Measurements from ENCODE around the gene SFMBT2. TPM values are rescaled to one million over a fixed set of nuclear protein-coding genes. Genes with fewer than 3 reads are reported as not detected.
A peak's percentile ranks its signal among the peaks of the same experiment; 100 is the strongest.

Gene SFMBT2
- total RNA-seq, 1 donor from 2014 or later, result 1.3 TPM

DNA sequence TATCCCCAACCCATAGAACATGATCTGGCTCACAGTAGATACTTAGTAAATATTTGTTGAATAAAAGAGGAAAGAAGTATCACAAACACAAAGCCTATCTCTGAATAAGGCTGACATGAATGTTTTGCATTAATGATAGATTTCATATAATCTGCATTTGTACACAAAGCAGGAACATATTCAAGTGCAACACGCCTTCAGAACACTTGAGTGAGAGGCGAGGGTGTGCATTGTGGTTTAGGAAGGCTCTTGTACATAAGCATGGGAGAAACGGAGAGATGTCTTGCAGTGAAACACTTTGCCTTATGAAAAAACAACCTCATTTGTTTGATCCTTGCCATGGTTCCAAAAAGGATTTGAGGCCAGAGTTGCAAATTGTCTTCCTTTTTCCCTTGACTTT, 14.1 kb upstream of the SFMBT2 start:
- no peak for ATAC-seq

DNA sequence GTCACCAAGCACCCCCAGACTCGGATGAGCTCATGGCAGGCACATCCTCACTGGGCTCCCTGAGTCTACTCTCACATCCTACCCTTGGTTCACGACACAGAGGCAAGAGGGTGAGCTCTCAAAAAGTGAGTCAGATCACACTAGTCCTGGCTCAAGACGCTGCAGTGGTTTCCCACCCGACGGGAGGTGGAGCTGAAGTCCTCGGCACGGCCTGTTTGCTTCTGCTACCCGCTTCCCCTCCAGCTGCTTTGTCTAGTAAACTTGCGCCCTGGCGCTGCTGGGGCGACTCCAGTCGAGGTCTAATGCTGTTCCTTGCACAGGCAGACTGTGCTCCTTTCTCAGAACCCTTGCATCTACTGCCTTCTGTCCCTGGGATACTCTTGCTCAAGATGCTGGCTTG, 13.5 kb upstream of the SFMBT2 start:
- no peak for ATAC-seq

DNA sequence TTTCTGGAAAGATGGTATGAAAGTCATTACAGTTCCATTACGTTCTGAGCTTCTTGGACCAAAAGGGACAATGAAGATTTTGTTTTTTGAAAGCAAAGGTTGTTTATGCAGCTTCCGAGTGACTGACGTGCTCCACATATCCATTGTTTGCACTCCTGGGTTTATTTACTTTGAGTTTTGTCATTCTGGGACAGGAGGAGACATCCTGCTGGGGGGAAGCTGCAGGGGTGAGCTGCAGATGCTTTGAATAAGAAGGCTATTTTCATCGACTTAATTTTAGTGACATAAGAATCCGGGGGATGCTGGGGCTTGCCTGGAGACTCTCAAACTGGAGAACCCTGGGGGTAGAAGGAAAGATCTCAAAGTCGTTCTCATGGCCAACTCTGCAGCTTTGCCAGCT, 12.7 kb upstream of the SFMBT2 start:
- no peak for ATAC-seq

DNA sequence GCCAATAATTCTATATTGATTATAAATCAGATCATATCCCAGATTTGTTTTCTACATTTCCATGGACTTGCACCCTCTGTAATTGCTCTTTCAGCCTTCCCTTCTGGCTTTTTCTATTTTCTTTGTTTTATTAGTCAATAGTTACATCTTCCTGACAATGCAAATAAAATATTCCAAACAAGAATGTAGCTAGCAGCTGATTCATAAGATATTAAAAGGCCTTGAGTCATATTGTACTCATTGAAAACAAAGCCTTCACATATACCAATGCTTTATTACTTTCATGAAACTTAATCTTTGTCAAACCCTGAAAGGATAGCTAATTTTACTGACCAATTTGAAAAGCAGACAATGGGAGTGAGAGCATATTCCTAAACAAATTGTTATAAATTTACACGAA, 10.7 kb upstream of the SFMBT2 start:
- ATAC-seq, result no peak

DNA sequence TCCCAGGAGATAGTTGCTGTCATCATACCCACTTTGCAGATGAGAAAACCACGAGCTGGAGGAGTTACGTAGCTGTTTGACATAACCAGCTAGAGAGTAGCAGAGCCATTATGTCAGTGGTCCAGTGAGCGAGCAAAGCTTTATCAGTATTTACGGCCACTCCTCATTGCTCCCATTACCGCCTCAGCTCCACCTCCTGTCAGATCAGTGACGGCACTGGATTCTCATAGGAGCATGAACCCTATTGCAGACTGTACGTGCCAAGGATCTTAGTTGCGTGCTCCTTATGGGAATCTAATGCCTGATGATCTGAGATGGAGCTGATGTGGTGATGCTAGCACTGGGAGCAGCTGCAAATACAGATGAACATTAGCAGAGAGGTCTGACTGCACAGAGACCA, 9.2 kb upstream of the SFMBT2 start:
- no peak for ATAC-seq

DNA sequence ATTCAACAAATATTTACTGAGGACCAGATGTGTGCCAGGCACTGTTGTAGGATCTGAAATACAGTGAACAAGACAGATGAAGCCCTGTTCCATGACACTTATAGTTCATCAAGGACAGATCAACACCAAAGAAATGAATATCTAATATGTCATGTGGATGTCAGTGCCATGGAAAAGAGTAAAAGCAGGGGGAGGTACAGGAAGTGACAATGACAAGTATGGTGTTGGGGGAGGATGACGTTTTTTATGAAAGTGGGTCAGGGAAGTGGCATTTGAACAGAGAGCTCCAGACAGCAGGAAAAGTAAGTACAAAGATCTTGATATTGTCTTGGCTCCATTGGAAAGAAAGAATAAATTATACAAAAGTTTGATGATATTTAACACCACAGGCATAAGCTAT, 7.0 kb upstream of the SFMBT2 start:
- ATAC-seq, result no peak

DNA sequence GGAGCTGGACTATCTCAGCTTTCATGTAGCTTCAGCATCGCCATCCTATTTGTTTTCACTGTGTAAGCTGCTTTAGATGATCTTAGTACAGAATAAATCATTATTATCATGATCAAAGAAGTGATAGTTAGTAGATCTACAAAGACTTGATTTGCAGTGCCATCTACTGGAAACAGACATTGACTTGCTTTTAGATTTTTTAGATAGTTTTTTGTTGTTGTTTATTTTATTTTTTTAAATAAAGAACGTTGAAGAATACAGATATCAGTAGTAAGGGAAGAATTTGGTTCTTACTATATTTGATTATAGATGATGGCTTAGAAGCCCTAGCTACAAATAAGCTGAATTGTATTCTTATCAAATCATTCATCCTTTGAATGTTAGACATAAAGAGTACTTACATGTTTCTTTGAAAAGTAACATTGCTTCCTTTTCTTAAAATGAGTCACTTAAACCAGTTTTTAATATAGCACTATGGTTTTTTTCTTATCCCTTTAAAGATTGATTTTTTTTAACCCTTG, 6.3 kb upstream of the SFMBT2 start:
- ATAC-seq, result no peak

DNA sequence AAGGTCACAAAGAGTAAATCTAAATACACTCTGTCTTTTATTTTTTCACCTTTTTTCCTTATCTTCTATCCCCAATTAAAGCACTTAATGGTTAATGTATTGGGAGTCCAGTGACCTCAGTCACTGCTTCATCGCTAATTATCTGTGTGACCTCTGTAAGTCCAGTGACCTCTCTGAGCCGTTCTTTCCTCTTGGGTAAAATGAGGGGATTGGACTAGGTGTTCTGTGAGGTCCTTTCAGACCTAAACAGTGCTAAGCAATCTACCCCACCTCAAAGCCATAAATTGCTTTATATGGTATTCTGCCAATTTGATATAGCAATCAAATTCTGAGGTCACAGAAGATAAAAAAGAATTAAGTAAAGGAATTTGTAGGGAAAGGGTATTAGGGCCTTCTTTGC, 3.9 kb upstream of the SFMBT2 start:
- no peak for ATAC-seq

DNA sequence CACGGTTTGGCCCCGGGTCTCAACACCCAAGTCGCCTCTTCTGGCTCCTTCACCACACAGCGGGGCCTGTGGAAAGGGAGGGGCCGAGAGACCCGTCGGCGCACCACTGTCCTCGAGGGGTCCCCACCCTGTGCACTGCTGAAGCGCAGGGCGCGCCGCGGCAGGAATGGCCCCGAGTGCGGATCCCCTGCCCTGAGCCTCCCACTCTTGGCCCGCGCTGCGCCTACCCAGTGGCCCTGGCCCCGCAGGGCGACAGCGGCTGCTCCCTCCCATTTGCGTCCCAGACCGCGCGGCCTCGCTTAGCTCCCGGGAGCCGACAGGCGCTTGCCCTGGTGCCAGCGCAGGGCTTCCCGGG, 2.1 kb upstream of the SFMBT2 start:
- ATAC-seq, result no peak

DNA sequence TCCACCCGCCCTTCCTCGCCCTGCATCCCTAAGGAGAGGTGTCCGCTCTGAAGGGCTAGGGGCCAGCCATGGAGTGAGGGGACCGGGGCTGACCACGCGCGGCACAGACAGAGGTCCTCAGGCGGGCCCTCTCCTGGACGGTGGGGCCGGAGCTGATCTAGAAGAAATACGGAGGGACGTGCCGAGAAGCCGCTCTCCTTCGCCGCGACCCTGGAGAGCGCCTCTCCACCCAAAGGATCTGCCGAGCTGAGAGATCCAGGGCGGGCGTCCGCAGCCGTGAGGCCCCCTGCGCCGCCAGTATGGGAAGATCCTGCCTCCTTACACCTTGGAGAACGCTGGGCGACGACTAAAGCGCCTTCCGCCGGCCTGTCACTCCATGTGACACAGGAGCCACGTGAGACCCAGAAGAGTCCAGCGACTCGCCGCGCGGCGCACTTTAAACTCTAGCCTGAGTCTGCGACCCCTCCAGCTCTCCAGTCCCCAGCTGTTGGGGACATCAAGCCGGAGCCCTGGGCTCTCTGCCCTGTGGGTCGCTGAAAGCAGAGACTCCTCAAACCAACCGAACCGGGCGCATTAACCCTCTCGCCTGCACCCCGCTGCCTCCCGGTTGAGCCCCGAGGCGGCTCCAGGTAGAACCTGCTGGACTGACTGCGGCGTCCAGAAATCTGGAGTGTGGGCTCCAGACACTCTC, 1.5 kb upstream of the SFMBT2 start:
- ATAC-seq, result peak; percentile 10

DNA sequence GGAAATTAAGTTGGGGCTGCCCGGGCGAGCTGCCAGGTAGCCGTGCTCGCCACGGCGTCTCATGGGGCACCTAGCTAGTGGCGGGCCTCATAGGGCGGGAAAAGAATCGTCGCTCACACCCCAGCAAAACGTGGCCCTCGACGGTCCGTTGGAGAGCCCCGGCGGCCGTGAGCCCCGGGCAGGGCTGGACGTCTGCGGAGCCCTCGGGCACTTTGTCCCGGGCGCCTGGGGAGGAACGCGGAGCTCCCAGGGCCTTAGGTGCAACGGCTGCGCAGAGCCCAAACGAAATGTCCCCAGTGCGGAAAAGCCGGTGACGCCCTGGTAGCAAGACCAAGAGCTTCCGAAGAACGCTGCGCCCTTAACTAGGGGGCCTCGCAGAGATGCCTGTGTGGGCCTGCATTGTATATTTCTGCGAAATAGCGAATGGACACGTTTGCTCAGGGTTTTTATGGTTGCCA, 866 bp upstream of the SFMBT2 start:
- ATAC-seq, result no peak

DNA sequence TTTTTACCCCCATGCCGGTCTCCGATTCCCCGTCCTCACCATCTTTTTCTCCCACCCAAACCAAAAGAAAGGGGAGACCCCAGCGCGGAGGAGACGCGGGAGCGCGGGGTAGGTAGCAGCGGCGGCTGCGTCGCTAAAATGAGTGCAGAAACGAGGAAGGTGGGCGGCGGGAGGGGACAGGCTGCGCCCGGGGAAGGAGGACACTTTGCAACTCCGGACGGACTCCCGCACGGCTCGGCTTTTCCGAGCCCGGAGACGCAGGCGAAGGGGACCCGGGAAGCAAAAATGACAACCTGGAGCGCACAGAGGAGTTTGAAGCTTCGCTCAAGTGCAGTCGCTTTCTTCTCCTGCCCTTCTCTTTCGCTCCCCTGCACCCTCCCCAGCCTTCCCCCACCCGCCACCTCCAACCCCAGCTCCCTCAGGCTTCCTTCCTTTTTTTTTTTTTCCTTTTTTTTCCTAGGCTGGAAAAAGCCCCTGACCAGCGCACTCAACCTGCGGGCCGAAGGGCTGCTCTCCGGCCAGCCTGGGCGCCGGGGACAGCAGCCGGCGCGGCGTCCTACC, 453 bp downstream of the SFMBT2 start:
- no peak for ATAC-seq

DNA sequence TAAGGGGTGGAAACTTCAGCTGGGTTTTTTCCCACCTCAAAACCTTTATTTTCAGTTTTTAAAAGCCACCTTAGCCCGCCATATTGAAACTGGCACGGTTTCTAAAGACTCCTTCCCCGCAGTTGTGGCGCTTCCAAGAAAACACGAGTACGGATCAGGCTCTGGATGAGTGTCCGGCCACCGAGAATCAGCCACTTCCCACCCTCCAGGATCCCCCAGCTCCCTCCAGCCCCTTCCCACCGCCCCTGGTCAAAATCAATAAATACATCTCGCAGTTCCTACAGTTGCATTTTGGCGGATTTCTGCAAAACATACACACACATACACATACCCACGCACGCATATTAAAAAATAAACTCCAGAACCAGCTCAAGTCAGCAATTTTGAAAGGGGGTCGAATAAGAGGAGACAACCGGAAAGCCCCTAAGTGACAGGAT, 1.1 kb downstream of the SFMBT2 start:
- ATAC-seq, result no peak

DNA sequence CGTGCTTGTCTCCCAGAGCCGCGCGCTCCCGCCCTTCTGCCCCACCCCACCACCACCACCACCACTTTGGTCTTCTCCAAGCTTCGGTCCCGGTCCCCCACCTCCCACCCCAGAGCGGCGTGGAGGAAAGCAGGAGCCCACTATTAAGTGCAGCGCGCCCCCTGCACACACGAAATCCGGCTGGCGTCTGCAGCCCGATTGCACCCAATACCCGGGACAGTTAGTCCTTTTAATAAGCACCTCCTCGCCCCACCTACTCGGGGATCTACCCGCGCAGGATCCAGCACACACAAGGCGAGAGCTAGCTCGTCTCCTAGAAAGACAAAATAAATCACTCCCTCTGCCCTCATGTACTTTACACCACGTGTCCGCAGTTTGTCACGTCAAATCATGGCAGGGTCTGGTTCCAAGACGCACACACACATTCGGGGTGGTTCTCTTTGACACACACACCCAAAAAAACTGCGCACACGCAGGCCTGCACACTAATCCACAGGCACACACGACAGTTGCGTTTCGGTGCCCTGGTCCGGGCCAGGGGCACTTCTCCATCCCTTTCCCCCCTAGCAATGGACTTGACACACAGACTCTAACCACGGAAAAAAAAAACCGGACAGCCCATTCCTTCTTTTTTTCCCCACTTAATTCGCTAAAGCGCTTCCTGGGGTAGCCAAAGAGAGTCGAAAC, 1.6 kb downstream of the SFMBT2 start:
- ATAC-seq, result peak; percentile 21

DNA sequence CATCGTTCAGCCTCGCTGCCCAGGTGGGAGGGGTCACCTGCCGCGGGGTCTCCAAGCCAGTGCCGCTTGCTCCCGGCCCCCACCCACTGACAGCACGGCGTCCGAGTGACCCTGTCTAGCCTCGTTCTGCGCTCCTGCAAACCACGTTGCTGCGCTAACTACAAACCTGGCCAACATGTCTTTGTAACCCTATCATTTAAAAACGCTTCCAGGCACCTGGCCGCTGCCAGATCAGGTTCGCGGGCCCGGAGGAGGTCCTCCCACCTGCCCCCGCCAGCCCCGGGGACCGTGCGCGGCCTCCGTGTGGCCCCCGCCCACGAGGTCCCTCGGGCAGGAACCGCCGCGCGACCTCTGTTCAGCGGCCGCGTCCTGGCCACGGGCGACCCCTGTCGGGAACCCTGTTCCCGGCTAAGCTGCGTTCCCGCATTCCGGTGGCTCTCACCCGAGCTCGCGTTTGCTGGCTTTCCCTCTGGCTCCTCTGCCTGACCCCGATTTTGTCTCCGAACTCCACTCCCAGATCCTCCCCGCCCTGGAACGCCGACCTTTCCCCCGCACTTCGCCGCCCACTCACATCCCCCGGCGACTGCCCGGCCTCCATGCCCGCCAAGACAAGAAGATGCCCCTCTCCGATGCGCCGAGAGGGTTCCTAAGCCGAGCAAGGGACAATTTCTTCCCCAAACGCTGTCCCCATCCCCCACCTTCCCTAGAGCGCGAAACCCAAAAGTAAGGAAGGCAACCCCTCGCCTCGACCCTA, 2.4 kb downstream of the SFMBT2 start:
- peak; percentile 28 for ATAC-seq

DNA sequence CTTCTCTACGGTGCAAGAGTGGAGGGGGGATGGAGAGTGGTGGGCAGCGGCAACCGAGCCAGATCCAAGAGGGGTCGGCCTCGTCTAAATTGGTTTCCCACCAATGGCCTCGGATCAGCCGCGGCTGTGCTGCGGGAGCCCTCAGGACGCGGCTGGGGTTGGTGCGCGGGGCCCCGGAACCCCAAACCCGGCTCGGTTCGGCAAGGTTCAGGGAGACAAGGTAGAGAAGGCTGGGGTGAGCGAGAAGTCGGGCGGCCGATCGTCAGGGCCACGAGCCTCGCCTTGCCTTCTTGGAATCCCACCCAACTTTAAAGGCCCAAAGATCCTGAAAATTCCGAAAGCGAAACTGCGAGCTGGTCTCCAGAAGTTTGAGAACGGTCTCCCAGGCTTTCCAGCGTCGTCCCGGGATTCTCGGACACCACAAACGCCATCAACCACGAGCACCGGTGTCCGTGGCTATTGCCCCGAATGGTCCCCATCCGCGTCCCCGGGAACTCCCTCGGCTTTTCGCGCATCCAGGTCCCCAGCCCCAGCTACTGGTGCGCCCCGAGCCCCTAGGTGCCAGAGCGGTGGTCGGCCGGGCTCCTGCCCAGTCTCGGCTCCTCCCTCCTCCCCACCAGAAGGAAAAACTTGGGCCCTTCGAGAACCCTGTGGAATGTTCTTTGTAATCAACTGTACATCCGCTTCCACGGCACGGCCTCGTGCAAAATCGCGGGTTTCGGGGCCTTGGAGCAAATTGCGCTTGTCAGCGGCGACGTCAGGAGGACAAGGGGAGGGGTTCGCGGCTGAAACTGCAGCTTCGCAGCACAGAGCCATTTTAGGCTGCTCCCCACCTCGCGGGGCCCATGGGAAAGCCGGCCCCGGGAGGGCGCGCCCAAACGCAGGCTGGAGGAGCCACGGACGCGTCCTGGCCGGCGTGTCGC, 3.2 kb downstream of the SFMBT2 start:
- ATAC-seq, result no peak

DNA sequence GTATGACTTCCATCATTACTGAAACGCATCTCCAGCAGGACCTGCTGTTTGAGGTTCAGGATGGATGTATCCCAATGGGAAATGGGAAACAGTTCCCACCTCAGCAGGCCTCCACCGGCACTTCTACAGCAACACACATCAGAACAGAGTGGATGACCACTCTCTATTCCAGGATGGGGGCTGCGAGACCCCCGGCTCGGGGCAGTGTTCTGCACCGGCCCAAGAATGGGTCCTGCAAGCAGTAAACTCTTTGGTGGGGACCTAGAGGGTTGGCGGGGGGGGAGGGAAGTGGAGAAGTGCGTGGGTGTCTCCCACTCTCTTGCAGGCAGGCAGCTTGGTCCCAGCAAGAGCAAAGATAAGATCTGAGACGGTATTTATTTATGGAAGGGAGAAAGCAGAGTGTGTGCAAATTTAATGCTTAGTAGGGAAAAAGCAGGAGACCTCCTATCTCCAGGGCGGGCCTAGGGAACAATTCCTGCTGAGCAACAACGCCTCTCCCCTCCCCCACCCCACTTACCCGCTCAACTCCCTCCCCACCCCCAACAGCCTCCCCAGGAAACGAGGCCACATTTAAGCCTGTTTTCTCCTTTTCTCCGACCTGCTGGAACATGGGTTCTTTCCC, 4.0 kb downstream of the SFMBT2 start:
- ATAC-seq, result no peak

DNA sequence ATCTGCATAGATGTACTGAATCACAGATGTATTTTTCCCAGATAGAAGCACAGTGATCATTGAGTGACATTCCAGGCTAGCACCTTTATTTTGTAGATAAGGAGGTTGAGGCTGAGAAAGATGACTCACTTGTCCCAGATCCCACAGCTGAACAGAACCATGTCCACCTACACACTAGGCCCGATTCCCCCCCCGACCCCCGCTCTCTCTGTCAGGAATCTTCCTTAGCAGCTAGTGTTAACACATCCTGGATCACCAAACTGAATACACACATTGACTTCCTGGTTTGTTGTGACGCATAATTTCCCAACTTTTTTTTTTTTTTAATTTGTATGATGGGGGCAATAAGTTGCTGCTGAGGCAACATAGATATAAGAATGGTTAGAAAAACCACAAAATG, 5.2 kb downstream of the SFMBT2 start:
- ATAC-seq, result no peak

DNA sequence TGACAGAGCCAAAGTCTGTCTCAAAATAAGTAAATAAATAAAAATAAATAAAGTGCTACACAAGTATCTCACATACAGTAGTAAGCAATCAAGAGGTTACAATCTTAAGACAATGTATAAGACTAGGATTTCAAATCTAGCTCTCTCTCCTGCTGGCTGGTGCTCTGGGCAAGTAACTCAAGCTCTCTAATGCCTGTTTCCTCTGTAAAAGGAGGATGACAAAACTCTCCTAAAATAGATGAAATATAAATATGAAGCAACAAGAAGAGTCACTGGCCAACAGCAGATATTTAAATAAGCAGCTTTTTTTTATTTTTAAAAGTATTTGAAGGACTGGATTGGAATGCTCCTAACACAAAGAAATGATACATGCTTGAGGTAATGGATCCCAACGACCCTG, 7.2 kb downstream of the SFMBT2 start:
- ATAC-seq, result no peak

DNA sequence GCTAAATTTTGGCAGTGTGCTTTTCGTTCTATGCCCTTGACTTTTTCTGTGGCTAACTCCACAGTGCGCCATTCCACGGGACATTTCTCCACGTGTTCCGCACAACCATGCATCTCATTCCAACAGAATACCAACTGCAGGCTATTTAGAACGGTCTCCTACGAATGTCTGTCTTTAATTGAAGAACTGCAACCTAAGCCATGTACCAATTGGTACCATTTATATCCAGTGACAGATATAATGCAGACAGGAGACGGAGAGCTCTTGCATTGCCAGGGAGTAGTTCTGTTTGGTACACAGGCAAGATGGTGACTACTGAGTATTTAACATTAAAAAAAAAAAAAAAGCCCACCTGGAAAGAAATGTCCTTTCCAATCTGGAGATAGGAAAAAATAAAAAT, 9.1 kb downstream of the SFMBT2 start:
- ATAC-seq, result no peak

DNA sequence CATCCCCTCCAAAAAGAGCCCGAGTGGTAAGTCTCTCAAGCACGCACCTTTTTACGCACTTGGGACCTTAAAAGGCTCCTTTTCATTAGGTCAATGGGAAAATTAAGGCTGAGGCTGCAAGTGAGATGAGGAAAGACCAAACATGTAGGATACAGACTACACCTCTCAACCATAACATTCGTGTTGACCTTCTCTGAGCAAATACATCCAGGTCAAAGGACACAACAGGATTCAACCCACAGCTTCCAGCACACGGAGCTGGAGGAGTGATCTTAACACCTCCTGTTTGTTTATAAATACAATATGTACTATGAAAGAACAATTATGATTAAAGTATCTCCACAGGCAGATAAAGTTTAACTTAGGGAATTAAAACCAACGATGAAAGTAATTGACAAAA, 9.7 kb downstream of the SFMBT2 start:
- no peak for ATAC-seq

Data from esophagus mucosa (tissue), 1 donor.